ENCODE results near the gene HES5.

DNA sequence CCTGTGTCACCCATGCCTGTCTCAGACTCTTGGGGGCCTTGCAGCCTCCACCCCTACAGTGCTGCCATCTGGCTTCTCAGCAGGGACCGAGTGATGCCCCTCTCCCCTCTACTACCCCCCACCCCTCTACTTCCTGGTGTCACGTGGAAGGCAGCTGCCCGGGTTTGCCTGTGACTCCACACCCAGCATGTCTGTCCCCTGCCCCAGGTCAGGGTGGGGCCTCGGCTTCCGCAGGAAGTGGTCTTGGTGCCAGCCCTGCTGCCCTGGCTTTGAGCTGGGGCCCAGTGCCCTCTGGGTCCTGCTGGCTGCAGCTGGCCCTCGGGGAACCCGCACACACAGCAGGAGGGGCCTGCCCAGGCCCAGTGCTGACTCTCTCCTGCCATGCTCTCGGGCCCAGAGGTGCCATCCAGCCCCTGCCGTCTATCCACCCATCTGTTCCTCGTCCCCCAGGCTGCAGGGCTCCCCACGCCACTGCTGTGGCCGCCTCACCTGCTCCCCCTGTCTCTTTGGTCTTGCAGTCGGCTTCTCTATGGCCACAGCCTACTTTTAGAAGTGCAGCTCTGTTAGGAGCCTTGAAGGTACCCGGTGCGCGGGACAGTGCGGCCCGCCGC lies 30.0 kb downstream of the HES5 start:
- TF ChIP-seq CTCF (IDR thresholded peaks at IDR 0.05; ENCODE audit: low read depth, low read length, poor library complexity, severe bottlenecking) (no peak), EZH2phosphoT487 (IDR thresholded peaks at IDR 0.05; ENCODE audit: borderline replicate concordance, low read length) (no peak)
